GM21737 (cell line): ENCODE data around the gene PPP1R3A.

Experiments
- ATAC-seq: cut with Tn5 transposase; IDR thresholded peaks from one replicate; pipeline ENCODE4 v1.9.1; 2021; ENCODE audit warnings: mild to moderate bottlenecking, moderate library complexity; ENCODE audit not compliant: unreplicated experiment

The PPP1R3A gene

GRCh38 chr7:113880559-113880958, 38.2 kb downstream of the PPP1R3A start:
- ATAC-seq, result no peak

GRCh38 chr7:113878394-113878992, 40.3 kb downstream of the PPP1R3A start:
- no peak for ATAC-seq

- ATAC-seq, result no peak
These were observed 43.6 kb downstream of the PPP1R3A start for GRCh38 chr7:113875224-113875623.

- no peak for ATAC-seq
These were observed 45.2 kb downstream of the PPP1R3A start for GRCh38 chr7:113873554-113874151.

- no peak for ATAC-seq
These were observed 45.8 kb downstream of the PPP1R3A start for GRCh38 chr7:113872981-113873380.

GRCh38 chr7:113867325-113867724, 51.5 kb downstream of the PPP1R3A start:
- no peak for ATAC-seq

GRCh38 chr7:113856010-113856409, 62.8 kb downstream of the PPP1R3A start:
- ATAC-seq, result no peak

- no peak for ATAC-seq
These were observed 77.9 kb downstream of the PPP1R3A start for GRCh38 chr7:113840954-113841353.

- ATAC-seq, result no peak
These were observed 83.4 kb downstream of the PPP1R3A start for GRCh38 chr7:113835367-113835766.

- ATAC-seq, result no peak
These were observed 86.5 kb downstream of the PPP1R3A start for GRCh38 chr7:113832196-113832745.

GRCh38 chr7:113831556-113831955, 87.3 kb downstream of the PPP1R3A start:
- ATAC-seq, result no peak

- no peak for ATAC-seq
These were observed 90.2 kb downstream of the PPP1R3A start for GRCh38 chr7:113828581-113828980.
